GM18526 (cell line): ENCODE results near the gene TEAD1.

ENCODE experiments used
- POLR2A ChIP-seq: IDR thresholded peaks from 3 replicates; pipeline ENCODE4 v1.6.1; 2011; ENCODE audit not compliant: insufficient read length; ENCODE audit errors: extremely low read depth

TEAD1 gene

GRCh38 chr11:12886508-12886907, 212.3 kb downstream of the TEAD1 start:
- no peak for TF ChIP-seq POLR2A

- no peak for TF ChIP-seq POLR2A
Measured at GRCh38 chr11:12888525-12889158, 214.4 kb downstream of the TEAD1 start.

- no peak for TF ChIP-seq POLR2A
Measured at GRCh38 chr11:12889243-12889642, 215.0 kb downstream of the TEAD1 start.

- no peak for TF ChIP-seq POLR2A
Measured at GRCh38 chr11:12890476-12890875, 216.3 kb downstream of the TEAD1 start.

- TF ChIP-seq POLR2A, result no peak
Measured at GRCh38 chr11:12893787-12894672, 219.8 kb downstream of the TEAD1 start.

GRCh38 chr11:12897390-12897789, 223.2 kb downstream of the TEAD1 start:
- no peak for TF ChIP-seq POLR2A

GRCh38 chr11:12897867-12898266, 223.6 kb downstream of the TEAD1 start:
- TF ChIP-seq POLR2A, result no peak

- no peak for TF ChIP-seq POLR2A
Measured at GRCh38 chr11:12900496-12900895, 226.3 kb downstream of the TEAD1 start.

GRCh38 chr11:12901272-12901671, 227.1 kb downstream of the TEAD1 start:
- TF ChIP-seq POLR2A, result no peak

GRCh38 chr11:12901874-12902481, 227.8 kb downstream of the TEAD1 start:
- TF ChIP-seq POLR2A, result no peak

- no peak for TF ChIP-seq POLR2A
Measured at GRCh38 chr11:12902791-12903486, 228.7 kb downstream of the TEAD1 start.

GRCh38 chr11:12905435-12905834, 231.2 kb downstream of the TEAD1 start:
- TF ChIP-seq POLR2A, result no peak

GRCh38 chr11:12906501-12906900, 232.3 kb downstream of the TEAD1 start:
- TF ChIP-seq POLR2A, result no peak

- no peak for TF ChIP-seq POLR2A
Measured at GRCh38 chr11:12909879-12910278, 235.7 kb downstream of the TEAD1 start.

GRCh38 chr11:12914400-12914912, 240.2 kb downstream of the TEAD1 start:
- no peak for TF ChIP-seq POLR2A
